ENCODE results near the gene UBXN4.

DNA sequence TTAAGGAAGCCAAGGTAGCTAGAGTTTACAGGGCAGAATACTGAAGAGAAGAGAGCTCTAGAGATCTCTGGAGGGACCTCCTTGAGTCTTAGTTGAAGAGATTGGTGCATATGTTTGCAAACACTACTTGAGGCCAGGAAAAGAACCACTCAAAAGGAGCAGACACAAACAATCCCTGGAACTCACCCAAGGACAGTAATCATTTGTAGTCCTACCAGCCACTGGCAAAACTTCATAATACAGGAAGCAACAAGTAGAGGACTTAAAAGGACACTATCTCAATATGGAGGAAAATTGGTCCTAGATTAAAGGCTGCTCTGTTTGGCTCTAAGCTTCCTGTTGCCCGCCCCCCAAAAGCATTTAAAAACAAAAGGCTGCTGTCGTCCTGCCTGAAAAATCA is 46.9 kb upstream of the UBXN4 start:
- TF ChIP-seq, protein P1, sequence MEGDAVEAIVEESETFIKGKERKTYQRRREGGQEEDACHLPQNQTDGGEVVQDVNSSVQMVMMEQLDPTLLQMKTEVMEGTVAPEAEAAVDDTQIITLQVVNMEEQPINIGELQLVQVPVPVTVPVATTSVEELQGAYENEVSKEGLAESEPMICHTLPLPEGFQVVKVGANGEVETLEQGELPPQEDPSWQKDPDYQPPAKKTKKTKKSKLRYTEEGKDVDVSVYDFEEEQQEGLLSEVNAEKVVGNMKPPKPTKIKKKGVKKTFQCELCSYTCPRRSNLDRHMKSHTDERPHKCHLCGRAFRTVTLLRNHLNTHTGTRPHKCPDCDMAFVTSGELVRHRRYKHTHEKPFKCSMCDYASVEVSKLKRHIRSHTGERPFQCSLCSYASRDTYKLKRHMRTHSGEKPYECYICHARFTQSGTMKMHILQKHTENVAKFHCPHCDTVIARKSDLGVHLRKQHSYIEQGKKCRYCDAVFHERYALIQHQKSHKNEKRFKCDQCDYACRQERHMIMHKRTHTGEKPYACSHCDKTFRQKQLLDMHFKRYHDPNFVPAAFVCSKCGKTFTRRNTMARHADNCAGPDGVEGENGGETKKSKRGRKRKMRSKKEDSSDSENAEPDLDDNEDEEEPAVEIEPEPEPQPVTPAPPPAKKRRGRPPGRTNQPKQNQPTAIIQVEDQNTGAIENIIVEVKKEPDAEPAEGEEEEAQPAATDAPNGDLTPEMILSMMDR (IDR thresholded peaks at IDR 0.05) = no peak
- TF ChIP-seq ZFX (IDR thresholded peaks at IDR 0.05; ENCODE audit: borderline replicate concordance) = no peak

Data from 22Rv1 (cell line).